ENCODE results near the gene PMEPA1.
A peak's percentile ranks its signal among the peaks of the same experiment; 100 is the strongest.

PMEPA1 gene

DNA sequence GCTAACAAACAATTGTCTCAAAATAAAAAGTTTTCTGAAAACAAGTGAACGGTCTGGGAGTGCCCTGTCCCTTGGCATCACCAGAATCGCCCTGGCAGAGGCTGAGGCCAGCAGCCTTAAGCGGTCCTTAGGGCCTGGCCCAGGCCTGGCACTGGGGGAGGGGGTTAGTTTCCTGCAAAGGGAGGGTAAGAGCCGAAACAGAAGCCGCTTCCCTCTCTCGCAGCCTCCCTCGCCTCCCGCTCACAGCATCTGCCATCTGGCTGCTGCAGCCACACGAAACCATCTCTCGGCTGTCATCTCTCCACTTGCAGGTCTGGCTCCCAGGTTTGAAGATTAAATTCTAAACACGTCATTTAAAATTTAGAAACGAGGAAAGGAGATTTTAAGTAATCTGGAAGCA lies 31.5 kb downstream of the PMEPA1 start:
- no peaks in the 10 kb centered on the region for H4K20me1 ChIP-seq (ENCODE audit: control insufficient read depth, insufficient read depth, low read depth, low read length)
- H3K4me3 ChIP-seq (ENCODE audit: low read length) = peak overlapping the region; percentile 65

GRCh38 chr20:57677584-57677982 lies 32.2 kb downstream of the PMEPA1 start:
- H3K27me3 ChIP-seq (ENCODE audit: control insufficient read depth, low read length) = no peaks in the 10 kb centered on the region; the same call in 1 of the 2 replicates
- H3K27ac ChIP-seq (ENCODE audit: low read depth, low read length) = peak overlapping the region; percentile 92
- peaks cover 74% of the 10 kb centered on the region for H3K4me1 ChIP-seq (ENCODE audit: control insufficient read depth, low read length)
- no peaks in the 10 kb centered on the region for H3K9me2 ChIP-seq (replicated peaks; ENCODE audit: control insufficient read depth, low read length)
- peaks cover 77% of the 10 kb centered on the region for H3K79me2 ChIP-seq (ENCODE audit: control insufficient read depth, low read length)
- TF ChIP-seq, protein P1, sequence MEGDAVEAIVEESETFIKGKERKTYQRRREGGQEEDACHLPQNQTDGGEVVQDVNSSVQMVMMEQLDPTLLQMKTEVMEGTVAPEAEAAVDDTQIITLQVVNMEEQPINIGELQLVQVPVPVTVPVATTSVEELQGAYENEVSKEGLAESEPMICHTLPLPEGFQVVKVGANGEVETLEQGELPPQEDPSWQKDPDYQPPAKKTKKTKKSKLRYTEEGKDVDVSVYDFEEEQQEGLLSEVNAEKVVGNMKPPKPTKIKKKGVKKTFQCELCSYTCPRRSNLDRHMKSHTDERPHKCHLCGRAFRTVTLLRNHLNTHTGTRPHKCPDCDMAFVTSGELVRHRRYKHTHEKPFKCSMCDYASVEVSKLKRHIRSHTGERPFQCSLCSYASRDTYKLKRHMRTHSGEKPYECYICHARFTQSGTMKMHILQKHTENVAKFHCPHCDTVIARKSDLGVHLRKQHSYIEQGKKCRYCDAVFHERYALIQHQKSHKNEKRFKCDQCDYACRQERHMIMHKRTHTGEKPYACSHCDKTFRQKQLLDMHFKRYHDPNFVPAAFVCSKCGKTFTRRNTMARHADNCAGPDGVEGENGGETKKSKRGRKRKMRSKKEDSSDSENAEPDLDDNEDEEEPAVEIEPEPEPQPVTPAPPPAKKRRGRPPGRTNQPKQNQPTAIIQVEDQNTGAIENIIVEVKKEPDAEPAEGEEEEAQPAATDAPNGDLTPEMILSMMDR (IDR thresholded peaks at IDR 0.05; ENCODE audit: low read depth, low read length, poor library complexity, severe bottlenecking) = no peak
- no peak for TF ChIP-seq EZH2phosphoT487 (IDR thresholded peaks at IDR 0.05; ENCODE audit: borderline replicate concordance, low read length)
- peaks cover 30% of the 10 kb centered on the region for H3F3A ChIP-seq (ENCODE audit: control insufficient read depth, insufficient read depth)
- no peaks in the 10 kb centered on the region for H4K20me1 ChIP-seq (ENCODE audit: control insufficient read depth, insufficient read depth, low read depth, low read length)
- H3K9me3 ChIP-seq (ENCODE audit: control insufficient read depth, insufficient read depth, low read length) = no peaks in the 10 kb centered on the region
- peak overlapping the region; percentile 87 for H3K4me2 ChIP-seq (ENCODE audit: low read length)
- peak overlapping the region; percentile 65 for H3K4me3 ChIP-seq (ENCODE audit: low read length)
- 0 out of 2 replicates have a peak, but pooled peaks cover 2% of the 10 kb centered on the region for H3K36me3 ChIP-seq (ENCODE audit: control insufficient read depth, low read length)

More for the DNA sequence above, 31.5 kb downstream of the PMEPA1 start:
- Histone ChIP-seq H3K4me1 (ENCODE audit: control insufficient read depth, low read length) (peaks cover 81% of the 10 kb centered on the region), H3K27ac (ENCODE audit: low read depth, low read length) (peak overlapping the region; percentile 92), H3K36me3 (ENCODE audit: control insufficient read depth, low read length) (0 out of 2 replicates have a peak, but pooled peaks cover 2% of the 10 kb centered on the region), H3K9me2 (replicated peaks; ENCODE audit: control insufficient read depth, low read length) (no peaks in the 10 kb centered on the region), H3K27me3 (ENCODE audit: control insufficient read depth, low read length) (no peaks in the 10 kb centered on the region; the same call in 1 of the 2 replicates), H3K9me3 (ENCODE audit: control insufficient read depth, insufficient read depth, low read length) (no peaks in the 10 kb centered on the region), H3F3A (ENCODE audit: control insufficient read depth, insufficient read depth) (peaks cover 36% of the 10 kb centered on the region), H3K4me2 (ENCODE audit: low read length) (peak overlapping the region; percentile 87), H3K79me2 (ENCODE audit: control insufficient read depth, low read length) (peaks cover 69% of the 10 kb centered on the region)
- TF ChIP-seq, protein P1 (IDR thresholded peaks at IDR 0.05; ENCODE audit: low read depth, low read length, poor library complexity, severe bottlenecking) = no peak
- TF ChIP-seq EZH2phosphoT487 (IDR thresholded peaks at IDR 0.05; ENCODE audit: borderline replicate concordance, low read length) = no peak

DNA sequence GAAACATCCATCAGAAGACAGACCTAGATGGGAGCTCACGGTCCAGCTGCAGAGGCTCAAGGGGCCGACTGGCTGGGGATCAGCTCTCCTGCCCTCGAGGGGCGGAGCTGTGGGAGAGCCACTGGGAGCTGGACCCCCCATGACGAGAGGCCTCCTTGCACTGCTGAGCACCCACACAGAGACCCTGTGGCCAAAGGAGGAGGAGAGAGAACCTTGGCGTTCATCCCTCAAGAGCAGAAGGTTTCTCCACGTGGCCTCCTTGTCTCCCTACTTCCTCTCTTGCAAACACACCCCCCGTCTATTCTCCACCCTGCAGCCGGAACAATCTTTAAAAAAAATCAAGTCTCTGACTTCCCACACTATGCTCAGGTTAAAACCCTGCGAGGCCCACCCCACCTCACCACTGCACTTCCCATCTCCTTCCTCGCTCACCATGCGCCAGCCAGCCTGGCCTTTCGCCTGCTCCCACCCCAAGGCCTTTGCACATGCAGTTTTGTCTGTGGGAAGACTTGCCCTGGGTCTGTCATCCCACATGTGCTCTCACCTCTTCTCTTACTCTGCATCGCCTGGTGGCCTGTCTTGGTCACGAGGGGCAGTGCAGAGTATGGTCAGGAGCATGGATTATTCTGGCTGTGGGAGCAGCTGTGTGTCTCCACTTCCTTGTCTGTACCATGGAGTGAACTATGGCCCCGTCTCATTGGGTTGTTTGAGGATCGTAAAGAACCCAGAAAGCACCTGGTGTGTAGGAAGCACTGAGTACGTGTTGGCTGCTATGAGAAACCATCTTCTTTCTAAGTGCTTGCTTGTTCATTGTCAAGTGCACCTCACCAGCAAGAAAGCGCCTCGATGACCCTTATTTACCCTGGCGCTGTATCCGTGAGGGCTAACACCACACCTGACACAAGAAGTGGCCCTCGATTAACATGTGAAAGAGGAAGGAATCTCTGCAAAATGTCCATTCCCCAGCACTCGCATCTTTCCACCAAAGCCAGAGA lies 32.9 kb downstream of the PMEPA1 start:
- peak overlapping the region; percentile 65 for H3K4me3 ChIP-seq (ENCODE audit: low read length)
- peaks cover 3% of the 10 kb centered on the region; the same call in 1 of the 2 replicates for H4K20me1 ChIP-seq (ENCODE audit: control insufficient read depth, insufficient read depth, low read depth, low read length)
- H3F3A ChIP-seq (ENCODE audit: control insufficient read depth, insufficient read depth) = peaks cover 30% of the 10 kb centered on the region
- H3K4me1 ChIP-seq (ENCODE audit: control insufficient read depth, low read length) = peaks cover 67% of the 10 kb centered on the region
- peak overlapping the region; percentile 87 for H3K4me2 ChIP-seq (ENCODE audit: low read length)
- H3K36me3 ChIP-seq (ENCODE audit: control insufficient read depth, low read length) = no peaks in the 10 kb centered on the region
- no peaks in the 10 kb centered on the region for H3K9me3 ChIP-seq (ENCODE audit: control insufficient read depth, insufficient read depth, low read length)
- peaks cover 77% of the 10 kb centered on the region for H3K79me2 ChIP-seq (ENCODE audit: control insufficient read depth, low read length)
- no peak for TF ChIP-seq EZH2phosphoT487 (IDR thresholded peaks at IDR 0.05; ENCODE audit: borderline replicate concordance, low read length)
- TF ChIP-seq, protein P1 (IDR thresholded peaks at IDR 0.05; ENCODE audit: low read depth, low read length, poor library complexity, severe bottlenecking) = no peak
- peak overlapping the region; percentile 92 for H3K27ac ChIP-seq (ENCODE audit: low read depth, low read length)
- H3K9me2 ChIP-seq (replicated peaks; ENCODE audit: control insufficient read depth, low read length) = no peaks in the 10 kb centered on the region
- H3K27me3 ChIP-seq (ENCODE audit: control insufficient read depth, low read length) = no peaks in the 10 kb centered on the region; the same call in 1 of the 2 replicates
